ENCODE data around the gene HCLS1. TPM values are rescaled to one million over a fixed set of nuclear protein-coding genes. Genes with fewer than 3 reads are reported as not detected.
"Not testable (repeated sequence)": the region's sequence is repeated elsewhere in the genome, so short reads cannot be mapped to it uniquely, and the experiment has no call there.

The HCLS1 gene
- total RNA-seq, result 210 and 216 TPM in 2 replicates

DNA sequence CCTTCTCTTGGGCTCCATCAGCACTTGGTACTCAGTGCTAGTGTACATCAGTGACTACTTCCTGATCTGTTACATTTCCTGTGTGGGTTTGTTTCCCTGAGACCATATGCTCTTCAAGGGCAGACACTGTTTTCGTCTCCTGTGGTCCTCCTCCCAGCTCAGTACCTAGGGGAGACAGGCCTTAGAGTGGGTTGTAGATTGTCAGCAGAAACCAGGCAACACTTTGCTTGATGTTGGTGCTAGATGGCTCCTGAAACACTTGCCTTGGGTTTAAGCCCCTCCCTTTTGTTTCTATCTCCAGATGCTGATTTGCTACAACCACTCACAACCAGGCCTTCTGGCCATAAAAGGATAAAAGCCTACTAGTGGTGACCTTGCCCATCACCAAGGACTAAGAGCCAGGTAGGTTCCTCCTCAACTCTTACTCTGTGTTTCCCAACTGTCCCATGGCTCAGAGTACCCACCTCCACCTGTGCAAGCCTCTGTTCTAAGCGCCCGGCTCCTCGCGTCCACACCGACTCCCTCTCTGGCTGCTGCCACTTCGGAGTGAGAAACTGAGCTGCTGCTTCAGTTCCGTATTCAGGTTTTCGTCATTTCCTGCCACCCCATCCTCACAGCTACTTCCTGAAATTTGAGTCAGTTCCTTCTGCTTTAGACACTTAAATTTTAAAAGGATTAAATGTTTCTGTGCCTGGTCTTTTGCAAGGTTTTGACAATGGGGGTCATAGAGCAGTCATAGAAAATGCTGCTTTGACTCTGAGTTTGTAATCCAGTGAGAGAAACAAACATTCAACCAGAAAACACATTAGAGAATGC is at the start of gene HCLS1:
Gene HCLS1 (minus strand): TSS at position 548 of the 816 bp plus-strand sequence. CDS start 2,556 bp downstream, outside the sequence.
- H3K27ac Mint-ChIP-seq, result peak within 1 kb of the TSS; percentile 97
- peaks cover 12% of the 10 kb centered on the region for H3K9me3 Mint-ChIP-seq
- H3K36me3 Mint-ChIP-seq (ENCODE audit: low read depth), result peaks cover 62% of the 10 kb centered on the region
- H3K27me3 Mint-ChIP-seq, result no peaks in the 10 kb centered on the region
- H3K4me3 Mint-ChIP-seq, result peak within 1 kb of the TSS; percentile 91
- peak; percentile 92 for DNase-seq
- intact Hi-C loops (cut with micrococcal nuclease), result loop anchor here (1.0 to 10.0 kb wide), 4 partner anchors 89 to 434 kb away; partner anchors contain the start of genes EAF2, GOLGB1 and IQCB1
- peaks cover 46% of the 10 kb centered on the region for H3K4me1 Mint-ChIP-seq

GRCh38 chr3:121710347-121710746 is 49.6 kb upstream of the HCLS1 start:
- H3K4me3 Mint-ChIP-seq, result no peak overlapping the region
- intact Hi-C loops (cut with micrococcal nuclease), result no loop called here
- H3K27ac Mint-ChIP-seq, result no peak overlapping the region
- DNase-seq, result no peak
- peaks cover 2% of the 10 kb centered on the region for H3K9me3 Mint-ChIP-seq
- H3K4me1 Mint-ChIP-seq, result peaks cover 1% of the 10 kb centered on the region
- no peaks in the 10 kb centered on the region for H3K27me3 Mint-ChIP-seq
- peaks cover 48% of the 10 kb centered on the region for H3K36me3 Mint-ChIP-seq (ENCODE audit: low read depth)

DNA sequence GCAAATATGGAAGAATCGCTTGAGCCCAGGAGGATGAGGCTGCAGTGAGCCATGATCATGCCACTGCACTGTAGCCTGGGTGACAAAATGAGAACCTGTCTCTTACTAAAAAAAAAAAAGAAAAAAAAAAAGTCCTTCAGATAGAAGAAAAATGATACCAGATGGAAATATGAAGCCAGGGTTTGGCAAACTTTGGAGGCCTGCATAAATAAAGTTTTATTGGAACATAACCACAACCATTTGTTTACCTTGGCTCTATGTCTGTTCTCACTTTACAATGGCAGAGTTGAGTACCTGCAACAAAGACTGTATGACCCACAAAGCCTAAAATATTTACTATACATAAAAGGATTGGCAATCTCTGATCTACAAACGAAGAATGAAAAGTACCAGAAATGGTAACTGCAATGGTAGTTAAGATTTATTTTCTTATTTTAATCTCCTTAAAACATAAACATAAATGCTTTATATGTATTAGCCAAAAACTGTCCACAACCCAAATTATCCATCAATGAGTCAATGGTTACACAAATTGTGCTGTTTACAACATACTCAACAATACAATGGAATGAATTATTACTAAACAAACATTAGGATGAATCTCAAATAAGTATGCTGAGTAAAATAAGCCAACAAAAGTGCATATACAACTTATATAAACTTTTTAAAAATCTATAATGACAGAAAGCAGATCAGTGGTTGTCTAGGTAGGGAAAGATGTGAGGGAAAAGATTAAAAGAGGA is 47.0 kb upstream of the HCLS1 start:
- Mint-ChIP-seq H3K27ac (no peak overlapping the region), H3K9me3 (peaks cover 3% of the 10 kb centered on the region), H3K27me3 (no peaks in the 10 kb centered on the region), H3K4me1 (no peaks in the 10 kb centered on the region), H3K36me3 (ENCODE audit: low read depth) (peaks cover 46% of the 10 kb centered on the region), H3K4me3 (no peak overlapping the region)
- intact Hi-C loops (cut with micrococcal nuclease), result no loop called here
- DNase-seq, result no peak

DNA sequence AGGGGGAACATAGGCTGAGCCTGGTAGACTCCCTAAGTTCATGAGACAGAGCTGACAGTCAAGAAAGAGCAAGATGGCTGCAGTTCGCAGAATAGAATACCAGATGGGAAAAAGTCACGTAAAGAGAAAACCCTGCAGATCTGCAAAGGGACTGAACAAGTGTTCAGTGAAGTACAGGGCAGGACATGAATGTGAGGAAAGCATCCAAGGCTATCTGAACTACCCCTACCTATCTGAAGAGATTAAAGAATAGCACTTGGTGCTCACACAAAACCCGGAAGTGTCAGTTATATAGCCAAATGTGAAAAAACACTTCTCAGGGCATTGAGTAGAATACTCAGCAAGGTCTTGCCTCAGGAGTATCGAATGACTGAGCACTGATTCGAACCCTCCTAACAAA is 44.8 kb upstream of the HCLS1 start:
- Mint-ChIP-seq H3K4me3 (no peak overlapping the region), H3K9me3 (peaks cover 3% of the 10 kb centered on the region), H3K27ac (no peak overlapping the region), H3K27me3 (no peaks in the 10 kb centered on the region), H3K4me1 (no peaks in the 10 kb centered on the region), H3K36me3 (ENCODE audit: low read depth) (peaks cover 48% of the 10 kb centered on the region)
- intact Hi-C loops (cut with micrococcal nuclease), result no loop called here
- DNase-seq, result no peak

DNA sequence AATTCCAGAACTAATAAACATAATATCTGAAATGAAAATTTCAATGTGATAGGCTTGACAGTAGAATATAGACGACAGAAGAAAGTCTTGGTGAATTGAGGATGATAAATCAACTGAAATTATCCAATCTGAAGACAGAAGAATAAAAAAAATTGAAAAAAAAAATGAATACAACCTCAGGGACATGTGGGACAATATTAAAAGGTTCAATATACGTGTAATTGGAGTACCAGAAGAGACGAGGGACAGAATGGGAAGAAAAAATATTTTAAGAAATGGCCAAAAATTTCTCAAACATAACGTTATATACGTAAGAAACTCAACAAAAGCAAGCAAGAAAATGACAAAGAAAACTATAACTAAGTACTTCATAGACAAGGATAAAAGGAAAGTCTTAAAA is 43.3 kb upstream of the HCLS1 start:
- Mint-ChIP-seq H3K27me3 (no peaks in the 10 kb centered on the region), H3K36me3 (ENCODE audit: low read depth) (peaks cover 42% of the 10 kb centered on the region), H3K9me3 (peaks cover 3% of the 10 kb centered on the region), H3K4me1 (no peaks in the 10 kb centered on the region), H3K4me3 (no peak overlapping the region), H3K27ac (no peak overlapping the region)
- intact Hi-C loops (cut with micrococcal nuclease), result no loop called here
- no peak for DNase-seq

DNA sequence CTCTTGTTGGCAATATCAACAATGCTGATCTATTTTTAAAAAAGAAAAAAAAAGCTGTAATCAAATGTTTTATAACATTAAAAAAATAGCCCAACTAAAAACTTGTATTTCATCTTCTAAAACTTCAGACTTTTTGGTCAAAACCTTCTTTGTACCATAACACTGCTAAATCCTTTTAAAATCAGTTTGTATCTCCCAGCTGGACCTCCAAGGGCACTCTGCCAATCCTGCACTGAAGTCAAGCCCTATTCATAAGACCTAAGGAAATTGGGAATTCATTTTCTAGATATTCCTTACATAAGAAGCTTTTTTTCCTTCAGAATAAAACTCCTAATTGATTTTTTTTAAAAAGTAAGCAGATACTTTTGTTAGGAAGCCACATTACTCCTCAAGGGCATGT is 38.2 kb upstream of the HCLS1 start:
- no peaks in the 10 kb centered on the region for H3K9me3 Mint-ChIP-seq
- no peaks in the 10 kb centered on the region for H3K4me1 Mint-ChIP-seq
- no peak overlapping the region for H3K27ac Mint-ChIP-seq
- no peak for DNase-seq
- no peaks in the 10 kb centered on the region for H3K27me3 Mint-ChIP-seq
- H3K36me3 Mint-ChIP-seq (ENCODE audit: low read depth), result peaks cover 19% of the 10 kb centered on the region
- H3K4me3 Mint-ChIP-seq, result no peak overlapping the region
- intact Hi-C loops (cut with micrococcal nuclease), result no loop called here

GRCh38 chr3:121698476-121698875 is 37.8 kb upstream of the HCLS1 start:
- H3K4me3 Mint-ChIP-seq, result no peak overlapping the region
- intact Hi-C loops (cut with micrococcal nuclease), result no loop called here
- peaks cover 17% of the 10 kb centered on the region for H3K36me3 Mint-ChIP-seq (ENCODE audit: low read depth)
- H3K27me3 Mint-ChIP-seq, result no peaks in the 10 kb centered on the region
- H3K27ac Mint-ChIP-seq, result no peak overlapping the region
- no peaks in the 10 kb centered on the region for H3K4me1 Mint-ChIP-seq
- no peaks in the 10 kb centered on the region for H3K9me3 Mint-ChIP-seq
- DNase-seq, result no peak

- Mint-ChIP-seq H3K9me3 (peaks cover 3% of the 10 kb centered on the region), H3K36me3 (ENCODE audit: low read depth) (peaks cover 25% of the 10 kb centered on the region), H3K4me1 (peaks cover 12% of the 10 kb centered on the region), H3K4me3 (no peak overlapping the region), H3K27me3 (no peaks in the 10 kb centered on the region), H3K27ac (no peak overlapping the region)
- intact Hi-C loops (cut with micrococcal nuclease), result no loop called here
- no peak for DNase-seq
Measured at GRCh38 chr3:121696186-121696585, 35.5 kb upstream of the HCLS1 start.

GRCh38 chr3:121692010-121692699 is 31.5 kb upstream of the HCLS1 start:
- Mint-ChIP-seq H3K9me3 (peaks cover 3% of the 10 kb centered on the region), H3K36me3 (ENCODE audit: low read depth) (peaks cover 33% of the 10 kb centered on the region)

GRCh38 chr3:121690777-121691405 is 30.2 kb upstream of the HCLS1 start:
- Mint-ChIP-seq H3K36me3 (ENCODE audit: low read depth) (peaks cover 44% of the 10 kb centered on the region), H3K4me3 (peak overlapping the region; percentile 28)
- intact Hi-C loops (cut with micrococcal nuclease), result loop anchor here (5.0 kb wide), 2 partner anchors 39 to 46 kb away; no protein-coding TSS in a partner anchor

More at GRCh38 chr3:121692010-121692699, 31.5 kb upstream of the HCLS1 start:
- Mint-ChIP-seq H3K27me3 (no peaks in the 10 kb centered on the region), H3K4me3 (no peak overlapping the region), H3K27ac (peak overlapping the region; percentile 58), H3K4me1 (peaks cover 18% of the 10 kb centered on the region)
- no peak for DNase-seq
- intact Hi-C loops (cut with micrococcal nuclease), result loop anchor here (5.0 kb wide), 2 partner anchors 40 to 45 kb away; no protein-coding TSS in a partner anchor

DNA sequence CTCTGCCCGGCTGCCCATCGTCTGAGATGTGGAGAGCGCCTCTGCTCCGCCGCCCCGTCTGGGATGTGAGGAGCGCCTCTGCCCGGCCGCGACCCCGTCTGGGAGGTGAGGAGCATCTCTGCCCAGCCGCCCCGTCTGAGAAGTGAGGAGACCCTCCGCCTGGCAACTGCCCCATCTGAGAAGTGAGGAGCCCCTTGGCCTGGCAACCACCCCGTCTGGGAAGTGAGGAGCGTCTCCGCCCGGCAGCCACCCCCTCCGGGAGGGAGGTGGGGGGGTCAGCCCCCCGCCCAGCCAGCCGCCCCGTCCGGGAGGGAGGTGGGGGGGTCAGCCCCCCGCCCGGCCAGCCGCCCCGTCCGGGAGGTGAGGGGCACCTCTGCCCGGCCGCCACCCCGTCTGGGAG is 28.0 kb upstream of the HCLS1 start:
- peaks cover 18% of the 10 kb centered on the region for H3K4me1 Mint-ChIP-seq
- H3K27me3 Mint-ChIP-seq; H3K4me3 Mint-ChIP-seq; intact Hi-C loops (cut with micrococcal nuclease); H3K9me3 Mint-ChIP-seq; DNase-seq; H3K27ac Mint-ChIP-seq: not testable (repeated sequence)
- peaks cover 59% of the 10 kb centered on the region for H3K36me3 Mint-ChIP-seq (ENCODE audit: low read depth)

More at GRCh38 chr3:121690777-121691405, 30.2 kb upstream of the HCLS1 start:
- DNase-seq, result peak; percentile 60
- peaks cover 18% of the 10 kb centered on the region for H3K4me1 Mint-ChIP-seq
- peaks cover 3% of the 10 kb centered on the region for H3K9me3 Mint-ChIP-seq
- no peaks in the 10 kb centered on the region for H3K27me3 Mint-ChIP-seq
- H3K27ac Mint-ChIP-seq, result peak overlapping the region; percentile 31

GRCh38 chr3:121681792-121682191 is 21.1 kb upstream of the HCLS1 start:
- no peak for DNase-seq
- intact Hi-C loops (cut with micrococcal nuclease), result no loop called here
- H3K36me3 Mint-ChIP-seq (ENCODE audit: low read depth), result peaks cover 63% of the 10 kb centered on the region

GRCh38 chr3:121677141-121677540 is 16.4 kb upstream of the HCLS1 start:
- Mint-ChIP-seq H3K4me3 (no peak overlapping the region), H3K27ac (no peak overlapping the region), H3K36me3 (ENCODE audit: low read depth) (peaks cover 56% of the 10 kb centered on the region), H3K9me3 (no peaks in the 10 kb centered on the region), H3K27me3 (no peaks in the 10 kb centered on the region), H3K4me1 (no peaks in the 10 kb centered on the region)
- intact Hi-C loops (cut with micrococcal nuclease), result no loop called here
- DNase-seq, result no peak

More at GRCh38 chr3:121681792-121682191, 21.1 kb upstream of the HCLS1 start:
- Mint-ChIP-seq H3K4me1 (peaks cover 2% of the 10 kb centered on the region), H3K27me3 (no peaks in the 10 kb centered on the region), H3K9me3 (peaks cover 3% of the 10 kb centered on the region), H3K27ac (no peak overlapping the region), H3K4me3 (no peak overlapping the region)

All from activated CD4-positive, alpha-beta T cell treated with anti-CD3 and anti-CD28 coated beads, Interleukin-2, amount 10 ng/mL, durations not matched to agents 24 days and 14 days (primary cell).